ENCODE data around the gene SECISBP2.

The SECISBP2 gene

GRCh38 chr9:89349607-89350006, 31.3 kb downstream of the SECISBP2 start:
- DNase-seq, result no peak

GRCh38 chr9:89350988-89351557, 32.8 kb downstream of the SECISBP2 start:
- DNase-seq, result no peak

- DNase-seq, result no peak
Measured at GRCh38 chr9:89351584-89352300, 33.4 kb downstream of the SECISBP2 start.

- DNase-seq, result no peak
Measured at GRCh38 chr9:89352451-89352850, 34.2 kb downstream of the SECISBP2 start.

GRCh38 chr9:89352874-89353649, 34.8 kb downstream of the SECISBP2 start:
- DNase-seq, result no peak

GRCh38 chr9:89353989-89354388, 35.7 kb downstream of the SECISBP2 start:
- DNase-seq, result no peak

GRCh38 chr9:89354471-89354870, 36.2 kb downstream of the SECISBP2 start:
- no peak for DNase-seq

GRCh38 chr9:89356782-89357181, 38.5 kb downstream of the SECISBP2 start:
- DNase-seq, result no peak

- no peak for DNase-seq
Measured at GRCh38 chr9:89357331-89358197, 39.3 kb downstream of the SECISBP2 start.

- no peak for DNase-seq
Measured at GRCh38 chr9:89358376-89358916, 40.1 kb downstream of the SECISBP2 start.

GRCh38 chr9:89358985-89359384, 40.7 kb downstream of the SECISBP2 start:
- peak; percentile 34 for DNase-seq

- no peak for DNase-seq
Measured at GRCh38 chr9:89359751-89360261, 41.5 kb downstream of the SECISBP2 start.

GRCh38 chr9:89360465-89360864, 42.2 kb downstream of the SECISBP2 start:
- no peak for DNase-seq

- no peak for DNase-seq
Measured at GRCh38 chr9:89361031-89361430, 42.7 kb downstream of the SECISBP2 start.

GRCh38 chr9:89361816-89362646, 43.7 kb downstream of the SECISBP2 start:
- no peak for DNase-seq

- DNase-seq, result no peak
Measured at GRCh38 chr9:89362647-89363310, 44.5 kb downstream of the SECISBP2 start.

GRCh38 chr9:89363311-89363670, 45.0 kb downstream of the SECISBP2 start:
- DNase-seq, result no peak

- no peak for DNase-seq
Measured at GRCh38 chr9:89363921-89364665, 45.8 kb downstream of the SECISBP2 start.

GRCh38 chr9:89364666-89365531, 46.6 kb downstream of the SECISBP2 start:
- DNase-seq, result peak; percentile 54

All from DMS 273 treated with DMSO at 0.1 percent for 48 hours (cell line).